HCT116 (cell line): ENCODE results near the gene NPTX1. TPM values are rescaled to one million over a fixed set of nuclear protein-coding genes. Genes with fewer than 3 reads are reported as not detected.

Experiments used
- ATAC-seq: fragments of 200-7000 bp; cut with Tn5 transposase; 2 replicates; pipeline ENCODE4 v1.9.1; 2020; ENCODE audit warnings: mild to moderate bottlenecking, moderate library complexity
- BruUV-seq: library from RNA; stranded (reverse); fragments of 400-500 nt; replicated peaks from 2 replicates; lab custom pipeline; 2021; lab: Mats Ljungman, UMichigan
- CTCF ChIA-PET: fragments of 300-600 bp; sonication (Branson Sonifier 250); formaldehyde crosslinking; loops from one replicate; lab custom pipeline; 2021; ENCODE audit warnings: antibody characterized with exemption; lab: Charles Lee
- POLR2A ChIA-PET: fragments of 300-600, 350-600 bp; sonication (Branson Sonifier 250); formaldehyde crosslinking; loops from one replicate; lab custom pipeline; 2021; ENCODE audit warnings: antibody characterized with exemption; lab: Charles Lee
- RAD21 ChIA-PET, 2 experiments: fragments of 300-600 bp; sonication (Branson Sonifier 250); formaldehyde crosslinking; loops; one replicate each; lab custom pipeline; 2023; ENCODE audit warnings: low total read pairs in 2 of 2; ENCODE audit not compliant: uncharacterized antibody in 2 of 2, unreplicated experiment in 2 of 2, low non-redundant PET in 1 of 2; lab: Charles Lee
- DNase-seq: peaks from one replicate; pipeline ENCODE4 v3.0.0-alpha.2; 2010; ENCODE audit warnings: low read depth, low spot score
- H2AFZ ChIP-seq: fragments of 200-600 bp; shearing (Covaris generic), sonication (generic); 2 replicates; pipeline ENCODE4 v1.6.1; 2017; ENCODE audit warnings: low read depth, mixed run types, mixed read lengths, antibody characterized with exemption, low read length; ENCODE audit not compliant: poor library complexity, severe bottlenecking
- H3K27ac ChIP-seq: 2 replicates; pipeline ENCODE4 v1.5.1; 2012; ENCODE audit warnings: low read depth, low read length
- H3K27me3 ChIP-seq: fragments of 200-600 bp; sonication (generic); 2 replicates; pipeline ENCODE4 v1.6.1; 2016; ENCODE audit warnings: mixed run types, low read length, mixed read lengths; ENCODE audit not compliant: insufficient read depth
- H3K36me3 ChIP-seq, 2 experiments: fragments of 200-500 bp in 1 of 2; fragments of 200-600 bp in 1 of 2; sonication (Bioruptor generic) in 1 of 2; sonication (generic) in 1 of 2; 2 replicates each; pipeline versions ENCODE4 v1.5.1 to v1.6.1; 2014 to 2016; ENCODE audit warnings: low read length in 2 of 2, inconsistent platforms in 1 of 2, mixed read lengths in 1 of 2, mixed run types in 1 of 2; ENCODE audit not compliant: insufficient read depth in 2 of 2, control insufficient read depth in 1 of 2
- H3K4me1 ChIP-seq, 2 experiments: fragments of 200-600 bp in 1 of 2; sonication (generic) in 1 of 2; 2 replicates each; pipeline versions ENCODE4 v1.5.1 to v1.6.1; 2012 to 2017; ENCODE audit warnings: low read length in 2 of 2, inconsistent platforms in 1 of 2, mild to moderate bottlenecking in 1 of 2, mixed read lengths in 1 of 2, mixed run types in 1 of 2, moderate library complexity in 1 of 2; ENCODE audit not compliant: insufficient read depth in 2 of 2, control insufficient read depth in 1 of 2
- H3K4me2 ChIP-seq: fragments of 200-600 bp; sonication (generic); 2 replicates; pipeline ENCODE4 v1.6.1; 2017; ENCODE audit warnings: mixed run types, low read length, mixed read lengths
- H3K4me3 ChIP-seq, 2 experiments: fragments of 200-600 bp in 1 of 2; sonication (generic) in 1 of 2; replicated peaks in 1 of 2; 2 replicates each; pipeline ENCODE4 v1.5.1; 2011 to 2016; ENCODE audit warnings: low read length in 2 of 2, control low read depth in 1 of 2, low read depth in 1 of 2, mild to moderate bottlenecking in 1 of 2, mixed read lengths in 1 of 2, mixed run types in 1 of 2
- H3K79me2 ChIP-seq: fragments of 200-600 bp; sonication (generic); 2 replicates; pipeline ENCODE4 v1.6.1; 2017; ENCODE audit warnings: mild to moderate bottlenecking, mixed run types, low read length, moderate library complexity, mixed read lengths; ENCODE audit not compliant: insufficient read depth
- H3K9ac ChIP-seq: fragments of 200-600 bp; sonication (generic); 2 replicates; pipeline ENCODE4 v1.6.1; 2016; ENCODE audit warnings: low read length, mixed read lengths
- H3K9me2 ChIP-seq: fragments of 200-600 bp; sonication (generic), shearing (Covaris generic); 2 replicates; pipeline ENCODE4 v1.6.1; 2017; ENCODE audit warnings: mixed run types, mild to moderate bottlenecking, moderate library complexity; ENCODE audit not compliant: insufficient read depth
- H3K9me3 ChIP-seq, 2 experiments: fragments of 200-500 bp in 1 of 2; fragments of 200-600 bp in 1 of 2; sonication (Bioruptor generic) in 1 of 2; sonication (generic) in 1 of 2; 2 replicates each; pipeline ENCODE4 v1.6.1; 2014 to 2017; ENCODE audit warnings: low read length in 2 of 2, mixed read lengths in 2 of 2, inconsistent platforms in 1 of 2, low read depth in 1 of 2, mild to moderate bottlenecking in 1 of 2, mixed run types in 1 of 2, moderate library complexity in 1 of 2; ENCODE audit not compliant: control insufficient read depth in 1 of 2, insufficient read depth in 1 of 2
- H4K20me1 ChIP-seq: fragments of 200-600 bp; sonication (generic), shearing (Covaris generic); 2 replicates; pipeline ENCODE4 v1.6.1; 2017; ENCODE audit warnings: mixed run types, mild to moderate bottlenecking, moderate library complexity; ENCODE audit not compliant: insufficient read depth
- CEBPB ChIP-seq: IDR thresholded peaks from 2 replicates; pipeline ENCODE4 v1.6.1; 2012; ENCODE audit warnings: low read depth
- FOSL1 ChIP-seq: IDR thresholded peaks from 2 replicates; pipeline ENCODE4 v1.6.1; 2012; ENCODE audit warnings: low read depth
- POLR2A ChIP-seq: IDR thresholded peaks from 2 replicates; pipeline ENCODE4 v1.7.0; 2011; ENCODE audit warnings: borderline replicate concordance; ENCODE audit not compliant: insufficient read depth, insufficient read length; ENCODE audit errors: extremely low read depth
- POLR2AphosphoS5 ChIP-seq: IDR thresholded peaks from 2 replicates; pipeline ENCODE4 v1.6.1; 2011; ENCODE audit warnings: mild to moderate bottlenecking, low read depth, low read length, moderate library complexity
- SIN3A ChIP-seq: IDR thresholded peaks from 2 replicates; pipeline ENCODE4 v1.6.1; 2012; ENCODE audit warnings: low read depth
- SRF ChIP-seq: IDR thresholded peaks from 2 replicates; pipeline ENCODE4 v1.6.1; 2012; ENCODE audit warnings: low read depth
- TCF7L2 ChIP-seq: IDR thresholded peaks from 2 replicates; pipeline ENCODE4 v1.7.0; 2011; ENCODE audit warnings: borderline replicate concordance, inconsistent platforms; ENCODE audit not compliant: insufficient read depth, insufficient read length; ENCODE audit errors: extremely low read depth
- YY1 ChIP-seq: IDR thresholded peaks from 2 replicates; pipeline ENCODE4 v1.6.1; 2011; ENCODE audit warnings: low read length, low read depth, moderate library complexity, mild to moderate bottlenecking; ENCODE audit not compliant: insufficient replicate concordance; ENCODE audit errors: extremely low read depth
- ZFX ChIP-seq: fragments of 450-650 bp; IDR thresholded peaks from 2 replicates; pipeline ENCODE4 v1.6.1; 2017
- ZNF274 ChIP-seq: fragments of 200-500 bp; sonication (Bioruptor generic); IDR thresholded peaks from 2 replicates; pipeline ENCODE4 v1.6.1; 2014; ENCODE audit warnings: mild to moderate bottlenecking, low read depth, low read length, inconsistent platforms
- intact Hi-C: fragments of 100-400 bp; cut with micrococcal nuclease; formaldehyde crosslinking; loops from 2 replicates; pipeline ENCODE4 v1.10.0; 2022
- total RNA-seq: library from RNA; stranded (reverse); gene quantifications from one replicate; pipeline ENCODE4 v1.2.1, GENCODE V29; 2021; ENCODE audit not compliant: unreplicated experiment
- TF ChIP-seq, protein P1 (sequence below): IDR thresholded peaks from 2 replicates; pipeline ENCODE4 v1.6.1; 2012; ENCODE audit warnings: low read depth
- TF ChIP-seq, protein P2 (sequence below): IDR thresholded peaks from 2 replicates; pipeline ENCODE4 v1.6.1; 2012

The NPTX1 gene
- total RNA-seq, 1 experiment from 2014 or later: 0.15 TPM

DNA sequence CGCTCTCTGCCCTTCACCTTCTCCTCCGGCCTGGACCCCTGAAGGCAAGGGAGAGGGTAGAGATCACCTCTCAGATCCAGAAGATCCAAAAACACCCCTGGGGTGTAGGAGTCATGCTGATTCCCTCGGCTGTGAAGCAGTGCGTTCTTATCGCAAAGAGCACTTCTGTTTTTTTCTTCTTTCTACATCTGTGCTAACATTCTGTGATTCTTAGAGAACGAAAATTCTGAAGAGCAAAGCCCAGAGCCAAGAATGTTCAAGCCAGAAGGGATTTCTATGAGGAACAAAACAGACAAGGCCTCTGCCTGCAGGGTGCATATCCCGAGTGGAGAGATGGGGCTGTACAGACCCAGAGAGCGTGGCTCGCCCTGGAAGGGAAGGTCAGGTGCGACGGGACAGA is 17.2 kb downstream of the NPTX1 start:
- ChIA-PET CTCF (no interaction called here), POLR2A (no interaction called here), RAD21 (no interaction called here)
- no TSS peak for BruUV-seq
- Histone ChIP-seq H3K4me3 (no peak overlapping the region), H3K36me3 (no peaks in the 10 kb centered on the region), H3K27ac (no peak overlapping the region), H3K79me2 (no peaks in the 10 kb centered on the region), H3K4me1 (peaks cover 5 to 28% of the 10 kb centered on the region in 2 experiments; a peak in 3 of 4 replicates), H4K20me1 (no peaks in the 10 kb centered on the region), H2AFZ (no peak overlapping the region), H3K9me2 (no peaks in the 10 kb centered on the region), H3K27me3 (no peaks in the 10 kb centered on the region), H3K9me3 (no peaks in the 10 kb centered on the region), H3K4me2 (no peak overlapping the region), H3K9ac (no peak overlapping the region)
- intact Hi-C loops: loop anchor here (10.0 kb wide), 2 partner anchors 116 to 436 kb away; no protein-coding TSS in a partner anchor
- ATAC-seq (no peak), DNase-seq (no peak)
- TF ChIP-seq ZNF274 (no peak), POLR2AphosphoS5 (no peak), YY1 (no peak), SRF (no peak), TCF7L2 (no peak), POLR2A (no peak), SIN3A (no peak), FOSL1 (no peak), ZFX (no peak), CEBPB (no peak)
- TF ChIP-seq, protein P1, sequence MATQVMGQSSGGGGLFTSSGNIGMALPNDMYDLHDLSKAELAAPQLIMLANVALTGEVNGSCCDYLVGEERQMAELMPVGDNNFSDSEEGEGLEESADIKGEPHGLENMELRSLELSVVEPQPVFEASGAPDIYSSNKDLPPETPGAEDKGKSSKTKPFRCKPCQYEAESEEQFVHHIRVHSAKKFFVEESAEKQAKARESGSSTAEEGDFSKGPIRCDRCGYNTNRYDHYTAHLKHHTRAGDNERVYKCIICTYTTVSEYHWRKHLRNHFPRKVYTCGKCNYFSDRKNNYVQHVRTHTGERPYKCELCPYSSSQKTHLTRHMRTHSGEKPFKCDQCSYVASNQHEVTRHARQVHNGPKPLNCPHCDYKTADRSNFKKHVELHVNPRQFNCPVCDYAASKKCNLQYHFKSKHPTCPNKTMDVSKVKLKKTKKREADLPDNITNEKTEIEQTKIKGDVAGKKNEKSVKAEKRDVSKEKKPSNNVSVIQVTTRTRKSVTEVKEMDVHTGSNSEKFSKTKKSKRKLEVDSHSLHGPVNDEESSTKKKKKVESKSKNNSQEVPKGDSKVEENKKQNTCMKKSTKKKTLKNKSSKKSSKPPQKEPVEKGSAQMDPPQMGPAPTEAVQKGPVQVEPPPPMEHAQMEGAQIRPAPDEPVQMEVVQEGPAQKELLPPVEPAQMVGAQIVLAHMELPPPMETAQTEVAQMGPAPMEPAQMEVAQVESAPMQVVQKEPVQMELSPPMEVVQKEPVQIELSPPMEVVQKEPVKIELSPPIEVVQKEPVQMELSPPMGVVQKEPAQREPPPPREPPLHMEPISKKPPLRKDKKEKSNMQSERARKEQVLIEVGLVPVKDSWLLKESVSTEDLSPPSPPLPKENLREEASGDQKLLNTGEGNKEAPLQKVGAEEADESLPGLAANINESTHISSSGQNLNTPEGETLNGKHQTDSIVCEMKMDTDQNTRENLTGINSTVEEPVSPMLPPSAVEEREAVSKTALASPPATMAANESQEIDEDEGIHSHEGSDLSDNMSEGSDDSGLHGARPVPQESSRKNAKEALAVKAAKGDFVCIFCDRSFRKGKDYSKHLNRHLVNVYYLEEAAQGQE: no peak
- TF ChIP-seq, protein P2, sequence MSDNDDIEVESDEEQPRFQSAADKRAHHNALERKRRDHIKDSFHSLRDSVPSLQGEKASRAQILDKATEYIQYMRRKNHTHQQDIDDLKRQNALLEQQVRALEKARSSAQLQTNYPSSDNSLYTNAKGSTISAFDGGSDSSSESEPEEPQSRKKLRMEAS: no peak
